PFSK-1 (cell line): ENCODE data around the gene PLB1.

ENCODE experiments used
- POLR2AphosphoS5 ChIP-seq: IDR thresholded peaks from 2 replicates; pipeline ENCODE4 v1.6.1; 2012; ENCODE audit warnings: low read depth, mild to moderate bottlenecking, control low read depth, low read length, moderate library complexity
- REST ChIP-seq, 2 experiments: IDR thresholded peaks; 2 replicates each; pipeline versions ENCODE4 v1.6.1 to v1.8.0; 2011 to 2012; ENCODE audit warnings: low read depth in 2 of 2, low read length in 2 of 2, control low read depth in 1 of 2, inconsistent platforms in 1 of 2, mild to moderate bottlenecking in 1 of 2, moderate library complexity in 1 of 2; ENCODE audit not compliant: insufficient read depth in 1 of 2
- SIN3A ChIP-seq: IDR thresholded peaks from 2 replicates; pipeline ENCODE4 v1.6.1; 2012; ENCODE audit warnings: mild to moderate bottlenecking, low read length, moderate library complexity, borderline replicate concordance; ENCODE audit not compliant: insufficient read depth

- TF ChIP-seq REST (IDR thresholded peaks at IDR 0.05; ENCODE audit: insufficient read depth in 1 of 2, low read depth in 2 of 2, low read length in 2 of 2) = no peak
- TF ChIP-seq POLR2AphosphoS5 = no peak
- no peak for TF ChIP-seq SIN3A
Observed at GRCh38 chr2:28648671-28649395, 153.0 kb downstream of the PLB1 start.
